Fibroblast of villous mesenchyme (primary cell): Measurements from ENCODE around the gene APP. TPM values are rescaled to one million over a fixed set of nuclear protein-coding genes. Genes with fewer than 3 reads are reported as not detected.

Experiments
- DNase-seq: peaks from one replicate; pipeline ENCODE4 v3.0.0-alpha.2; 2010; ENCODE audit warnings: low read depth
- H3K4me3 ChIP-seq: 2 replicates; pipeline ENCODE4 v1.5.1; 2011; ENCODE audit warnings: low read depth, mild to moderate bottlenecking, low read length
- total RNA-seq: library from RNA; depleted of rRNA; stranded (reverse); fragments of >200 nt; gene quantifications from 2 replicates; pipeline ENCODE4 v1.2.3, GENCODE V29; 2012
- TF ChIP-seq, protein P1 (sequence below): IDR thresholded peaks from 2 replicates; pipeline ENCODE4 v1.5.1; 2012; ENCODE audit warnings: low read depth, mild to moderate bottlenecking, low read length; ENCODE audit not compliant: insufficient read depth

Gene APP
- total RNA-seq, 1 donor = 353 TPM

GRCh38 chr21:26072666-26073615 is 97.6 kb downstream of the APP start:
- DNase-seq = peak; percentile 56
- H3K4me3 ChIP-seq = no peak overlapping the region
- TF ChIP-seq, protein P1, sequence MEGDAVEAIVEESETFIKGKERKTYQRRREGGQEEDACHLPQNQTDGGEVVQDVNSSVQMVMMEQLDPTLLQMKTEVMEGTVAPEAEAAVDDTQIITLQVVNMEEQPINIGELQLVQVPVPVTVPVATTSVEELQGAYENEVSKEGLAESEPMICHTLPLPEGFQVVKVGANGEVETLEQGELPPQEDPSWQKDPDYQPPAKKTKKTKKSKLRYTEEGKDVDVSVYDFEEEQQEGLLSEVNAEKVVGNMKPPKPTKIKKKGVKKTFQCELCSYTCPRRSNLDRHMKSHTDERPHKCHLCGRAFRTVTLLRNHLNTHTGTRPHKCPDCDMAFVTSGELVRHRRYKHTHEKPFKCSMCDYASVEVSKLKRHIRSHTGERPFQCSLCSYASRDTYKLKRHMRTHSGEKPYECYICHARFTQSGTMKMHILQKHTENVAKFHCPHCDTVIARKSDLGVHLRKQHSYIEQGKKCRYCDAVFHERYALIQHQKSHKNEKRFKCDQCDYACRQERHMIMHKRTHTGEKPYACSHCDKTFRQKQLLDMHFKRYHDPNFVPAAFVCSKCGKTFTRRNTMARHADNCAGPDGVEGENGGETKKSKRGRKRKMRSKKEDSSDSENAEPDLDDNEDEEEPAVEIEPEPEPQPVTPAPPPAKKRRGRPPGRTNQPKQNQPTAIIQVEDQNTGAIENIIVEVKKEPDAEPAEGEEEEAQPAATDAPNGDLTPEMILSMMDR = no peak

DNA sequence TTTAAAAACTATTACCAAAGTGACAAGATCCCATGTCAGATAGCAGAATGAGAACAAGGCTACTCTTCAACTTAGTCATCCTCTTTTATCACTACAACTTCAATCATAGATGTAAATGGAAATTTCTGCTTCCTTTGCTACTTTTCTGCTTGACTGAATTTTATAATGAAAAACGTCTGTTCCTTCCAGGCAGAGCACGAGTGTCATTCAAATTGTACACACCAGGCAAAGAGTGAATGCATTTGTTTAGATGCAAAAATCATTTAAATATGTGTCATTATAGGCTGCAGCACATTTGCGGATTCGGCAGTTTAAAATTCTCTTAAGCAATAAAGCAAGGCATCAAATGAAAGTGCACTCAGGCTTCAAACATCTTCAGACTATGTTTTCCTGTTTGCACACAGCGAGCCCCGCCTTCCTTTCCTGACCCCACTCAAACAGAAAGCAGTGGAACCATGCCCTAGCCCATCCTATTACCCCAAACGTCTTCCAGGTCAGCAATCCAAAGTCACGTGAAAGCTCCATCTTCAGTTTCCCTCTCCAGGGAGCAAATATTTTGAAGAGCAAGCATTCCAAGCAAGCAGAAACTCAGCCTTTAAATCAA is 99.6 kb downstream of the APP start:
- peak; percentile 90 for DNase-seq
- TF ChIP-seq, protein P1 = no peak
- peak overlapping the region; percentile 37 for H3K4me3 ChIP-seq

DNA sequence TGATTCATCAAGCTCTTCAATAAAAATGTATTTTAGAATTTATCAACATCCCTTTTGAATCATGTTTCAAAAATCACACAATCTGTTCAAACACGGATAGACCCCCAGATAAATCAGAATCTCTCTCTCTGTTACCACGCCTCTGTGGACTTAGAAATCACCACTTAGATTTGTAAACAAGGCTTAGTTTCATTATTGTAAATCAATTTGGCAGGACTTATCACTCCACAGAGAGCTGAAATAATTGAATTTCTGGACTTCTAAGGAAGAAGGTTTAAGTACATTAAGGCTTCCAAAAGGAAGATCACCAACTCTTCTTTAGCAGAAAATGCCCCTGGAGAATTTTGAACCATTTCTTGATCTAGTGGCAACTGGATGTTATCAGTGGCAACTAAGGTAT is 100.4 kb downstream of the APP start:
- TF ChIP-seq, protein P1 = no peak
- no peak for DNase-seq
- H3K4me3 ChIP-seq = no peak overlapping the region

GRCh38 chr21:26068776-26069175 is 101.8 kb downstream of the APP start:
- TF ChIP-seq, protein P1 = no peak
- no peak for DNase-seq

GRCh38 chr21:26067836-26068594 is 102.6 kb downstream of the APP start:
- TF ChIP-seq, protein P1 = no peak
- no peak overlapping the region for H3K4me3 ChIP-seq
- DNase-seq = no peak

More at GRCh38 chr21:26068776-26069175, 101.8 kb downstream of the APP start:
- no peak overlapping the region for H3K4me3 ChIP-seq

DNA sequence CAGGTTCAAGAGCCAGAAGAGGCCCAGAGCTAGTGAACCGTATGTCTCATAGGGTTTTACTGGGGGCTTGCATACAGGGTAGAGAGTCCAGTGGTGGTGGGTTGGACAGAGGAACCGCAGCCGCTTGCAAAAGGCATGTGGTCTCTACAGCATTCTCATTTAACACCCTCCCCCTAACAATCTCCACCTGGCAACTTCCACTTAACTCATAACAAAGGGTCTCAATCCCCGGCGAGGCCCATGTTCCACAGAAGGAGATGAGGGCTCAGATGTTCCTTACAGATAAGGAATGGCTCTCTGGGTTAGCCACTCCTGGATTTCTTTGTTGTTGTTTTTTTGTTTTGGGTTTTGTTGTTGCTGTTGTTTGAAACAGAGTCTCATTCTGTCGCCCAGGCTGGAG is 106.1 kb downstream of the APP start:
- TF ChIP-seq, protein P1 = no peak
- H3K4me3 ChIP-seq = no peak overlapping the region
- DNase-seq = no peak
